ENCODE measurements around the gene RPP14. TPM values are rescaled to one million over a fixed set of nuclear protein-coding genes. Genes with fewer than 3 reads are reported as not detected.

RPP14 gene
- total and polyA plus RNA-seq, 2 of the 4 experiments (the other 2 are of a cell fraction) = 6.6 to 7.8 TPM

- H3K9me3 ChIP-seq (ENCODE audit: control insufficient read depth, insufficient read depth, low read length) = no peaks in the 10 kb centered on the region
- no peak overlapping the region for H2BK5ac ChIP-seq (ENCODE audit: low read depth, low read length, poor library complexity, severe bottlenecking)
- ATAC-seq (ENCODE audit: low read depth) = no peak
- in situ Hi-C loops (cut with MboI; ENCODE audit: low sequenced_read_pairs) (no loop called here), intact Hi-C loops (cut with micrococcal nuclease) (no loop called here), dilution Hi-C loops (cut with HindIII; ENCODE audit: low sequenced_read_pairs, unreplicated experiment) (no loop called here)
- BruUV-seq (replicated peaks) = TSS peak; percentile 42
- H3K4me1 ChIP-seq (ENCODE audit: control insufficient read depth, insufficient read depth, low read length) = no peaks in the 10 kb centered on the region
- ChIA-PET POLR2A (ENCODE audit: unreplicated experiment) (no interaction called here), CTCF (interaction anchor here (3.2 kb wide), 1 partner anchor 11 kb away, joined by 17 read pairs; the partner anchor contains the start of genes HTD2 and RPP14)
- no peak overlapping the region for H4K5ac ChIP-seq (ENCODE audit: low read depth, low read length)
- H3K56ac ChIP-seq (ENCODE audit: extremely low read depth, insufficient read depth, low read length) = no peak overlapping the region
- no peak overlapping the region for H2BK20ac ChIP-seq (ENCODE audit: low read depth, low read length)
- no peak overlapping the region for H2AK9ac ChIP-seq (replicated peaks; ENCODE audit: low read depth, low read length, poor library complexity)
- no peak overlapping the region for H3K27ac ChIP-seq (ENCODE audit: insufficient read depth, low read length)
- peaks cover 3% of the 10 kb centered on the region; the same call in 1 of the 2 replicates for H4K20me1 ChIP-seq (ENCODE audit: insufficient read depth, low read length)
- H3K27me3 ChIP-seq (ENCODE audit: control insufficient read depth, insufficient read depth, low read length) = no peaks in the 10 kb centered on the region
- H2BK15ac ChIP-seq (ENCODE audit: low read depth, low read length) = no peak overlapping the region
- H3K9me1 ChIP-seq (ENCODE audit: insufficient read depth, low read length) = no peaks in the 10 kb centered on the region
- no peak for DNase-seq
- TF ChIP-seq POLR2A (IDR thresholded peaks at IDR 0.05; ENCODE audit: low read depth, low read length) (no peak), ELK1 (IDR thresholded peaks at IDR 0.05; ENCODE audit: borderline replicate concordance, low read depth, low read length) (no peak), RCOR1 (IDR thresholded peaks at IDR 0.05; ENCODE audit: insufficient replicate concordance, low read length) (no peak), NFE2L2 (IDR thresholded peaks at IDR 0.05; ENCODE audit: low read depth, low read length) (no peak), FOS (IDR thresholded peaks at IDR 0.05; ENCODE audit: low read depth, low read length) (no peak), BHLHE40 (IDR thresholded peaks at IDR 0.05; ENCODE audit: low read depth, low read length) (no peak), MAFK (IDR thresholded peaks at IDR 0.05; ENCODE audit: low read depth, low read length) (no peak), CEBPB (IDR thresholded peaks at IDR 0.05; ENCODE audit: low read depth, low read length) (no peak), CTCF (conservative IDR thresholded peaks at IDR 0.05; ENCODE audit: low read depth, low read length) (no peak), MXI1 (IDR thresholded peaks at IDR 0.05; ENCODE audit: borderline replicate concordance, low read depth, low read length) (no peak)
- no peak overlapping the region for H3K14ac ChIP-seq (replicated peaks; ENCODE audit: low read depth, low read length)
- H4K8ac ChIP-seq (ENCODE audit: low read depth in 2 of 2, low read length in 2 of 2) = no peak overlapping the region
- H3K4me2 ChIP-seq (ENCODE audit: low read depth, low read length) = no peak overlapping the region
- peaks cover 9 to 17% of the 10 kb centered on the region in 2 experiments; a peak in 3 of 4 replicates for H3K79me1 ChIP-seq (ENCODE audit: low read depth in 1 of 2, low read length in 2 of 2)
- no CpG with 5 or more reads among the region's 2 CpGs for WGBS, 2 experiments (ENCODE audit: extremely low coverage in 2 of 2, insufficient read length in 1 of 2)
- H3K23ac ChIP-seq (ENCODE audit: low read depth, low read length) = no peak overlapping the region
- H3K4ac ChIP-seq (ENCODE audit: low read depth, low read length) = no peak overlapping the region
- no peak overlapping the region for H3K9ac ChIP-seq (ENCODE audit: low read depth, low read length)
- H2BK120ac ChIP-seq (ENCODE audit: low read depth, low read length) = no peak overlapping the region
- H4K91ac ChIP-seq (ENCODE audit: insufficient read depth, low read depth, low read length) = no peak overlapping the region
- no peak overlapping the region for H2AK5ac ChIP-seq (ENCODE audit: low read depth, low read length)
- H2AFZ ChIP-seq (replicated peaks; ENCODE audit: low read length, poor library complexity) = no peak overlapping the region
- H3K18ac ChIP-seq (ENCODE audit: low read depth, low read length) = no peak overlapping the region
- H3K36me3 ChIP-seq (ENCODE audit: control insufficient read depth, insufficient read depth, low read length) = peaks cover 34% of the 10 kb centered on the region
- no peak overlapping the region for H3K4me3 ChIP-seq (ENCODE audit: insufficient read depth, low read depth, low read length)
Observed at GRCh38 chr3:58317811-58318210, 11.8 kb downstream of the RPP14 start.
